HEK293 (cell line): ENCODE measurements around the gene EML6.

Experiments used
- CTCF ChIA-PET: fragments of 350-600 bp; formaldehyde crosslinking; extraction: SDS; loops from one replicate; lab custom pipeline; 2021; ENCODE audit warnings: antibody characterized with exemption; lab: Yijun Ruan, JAX
- POLR2A ChIA-PET: fragments of 300-600 bp; formaldehyde crosslinking; extraction: SDS; loops from one replicate; lab custom pipeline; 2020; ENCODE audit warnings: antibody characterized with exemption, inconsistent platforms; lab: Yijun Ruan, JAX
- H3K27ac ChIP-seq: fragments of 200-500 bp; sonication (Bioruptor generic); 2 replicates; pipeline ENCODE4 v1.5.1; 2014; ENCODE audit warnings: low read depth, low read length, control low read depth, inconsistent platforms; ENCODE audit errors: extremely low read depth
- H3K36me3 ChIP-seq, 2 experiments: fragments of 200-500 bp in 1 of 2; sonication (Bioruptor generic) in 1 of 2; 1 replicate in 1 of 2; 2 replicates in 1 of 2; pipeline ENCODE4 v1.5.1; 2014 to 2017; ENCODE audit warnings: inconsistent platforms in 2 of 2, low read length in 2 of 2; ENCODE audit not compliant: control insufficient read depth in 2 of 2, insufficient read depth in 1 of 2
- H3K4me1 ChIP-seq: fragments of 200-500 bp; sonication (Bioruptor generic); 2 replicates; pipeline ENCODE4 v1.5.1; 2014; ENCODE audit warnings: mild to moderate bottlenecking, low read length, inconsistent platforms; ENCODE audit not compliant: control insufficient read depth, insufficient read depth
- H3K4me3 ChIP-seq: 2 replicates; pipeline ENCODE4 v1.5.1; 2011; ENCODE audit warnings: low read depth, mild to moderate bottlenecking, control low read depth, low read length, moderate library complexity
- H3K9me3 ChIP-seq: fragments of 200-500 bp; sonication (Bioruptor generic); 2 replicates; pipeline ENCODE4 v1.5.1; 2014; ENCODE audit warnings: low read depth, low read length, inconsistent platforms; ENCODE audit not compliant: control insufficient read depth, insufficient read depth
- GFI1B ChIP-seq: fragments of 450-650 bp; formaldehyde crosslinking; IDR thresholded peaks from 2 replicates; pipeline ENCODE4 v1.5.1; 2016; ENCODE audit warnings: missing biosample characterization, missing genetic modification characterization
- KLF16 ChIP-seq: fragments of 450-650 bp; formaldehyde crosslinking; IDR thresholded peaks from 2 replicates; pipeline ENCODE4 v1.5.1; 2017; ENCODE audit warnings: missing biosample characterization, missing genetic modification characterization
- REPIN1 ChIP-seq: fragments of 450-650 bp; formaldehyde crosslinking; IDR thresholded peaks from 2 replicates; pipeline ENCODE4 v1.5.1; 2017; ENCODE audit warnings: missing biosample characterization, missing genetic modification characterization, low read depth
- SP7 ChIP-seq: fragments of 450-650 bp; formaldehyde crosslinking; IDR thresholded peaks from 2 replicates; pipeline ENCODE4 v1.5.1; 2016; ENCODE audit warnings: missing biosample characterization, missing genetic modification characterization
- ZBTB21 ChIP-seq: fragments of 450-650 bp; formaldehyde crosslinking; IDR thresholded peaks from 2 replicates; pipeline ENCODE4 v1.5.1; 2017; ENCODE audit warnings: missing biosample characterization, missing genetic modification characterization
- ZNF248 ChIP-seq: fragments of 450-650 bp; formaldehyde crosslinking; IDR thresholded peaks from 2 replicates; pipeline ENCODE4 v1.5.1; 2017; ENCODE audit warnings: missing biosample characterization, missing genetic modification characterization
- ZNF571 ChIP-seq: fragments of 450-650 bp; formaldehyde crosslinking; IDR thresholded peaks from 2 replicates; pipeline ENCODE4 v1.5.0; 2017; ENCODE audit warnings: missing biosample characterization, missing genetic modification characterization
- ZNF658 ChIP-seq: fragments of 450-650 bp; formaldehyde crosslinking; IDR thresholded peaks from 2 replicates; pipeline ENCODE4; 2016; ENCODE audit warnings: missing biosample characterization, missing genetic modification characterization
- ZNF776 ChIP-seq: fragments of 450-650 bp; formaldehyde crosslinking; IDR thresholded peaks from 2 replicates; pipeline ENCODE4 v1.5.0; 2017; ENCODE audit warnings: missing biosample characterization, missing genetic modification characterization, borderline replicate concordance
- TF ChIP-seq, protein P1 (sequence below): fragments of 450-650 bp; formaldehyde crosslinking; IDR thresholded peaks from 2 replicates; pipeline ENCODE4 v1.5.1; 2016; ENCODE audit warnings: missing biosample characterization, missing genetic modification characterization
- TF ChIP-seq, protein P2 (sequence below): fragments of 450-650 bp; formaldehyde crosslinking; IDR thresholded peaks from 2 replicates; pipeline ENCODE4 v1.5.1; 2016; ENCODE audit warnings: missing biosample characterization, missing genetic modification characterization
- TF ChIP-seq, protein P3 (sequence below): IDR thresholded peaks from 2 replicates; pipeline ENCODE4 v1.6.1; 2011; ENCODE audit warnings: mild to moderate bottlenecking, low read depth, low read length, borderline replicate concordance
- TF ChIP-seq, protein P4 (sequence below): fragments of 450-650 bp; formaldehyde crosslinking; IDR thresholded peaks from 2 replicates; pipeline ENCODE4 v1.5.1; 2016; ENCODE audit warnings: missing biosample characterization, missing genetic modification characterization

Gene EML6

DNA sequence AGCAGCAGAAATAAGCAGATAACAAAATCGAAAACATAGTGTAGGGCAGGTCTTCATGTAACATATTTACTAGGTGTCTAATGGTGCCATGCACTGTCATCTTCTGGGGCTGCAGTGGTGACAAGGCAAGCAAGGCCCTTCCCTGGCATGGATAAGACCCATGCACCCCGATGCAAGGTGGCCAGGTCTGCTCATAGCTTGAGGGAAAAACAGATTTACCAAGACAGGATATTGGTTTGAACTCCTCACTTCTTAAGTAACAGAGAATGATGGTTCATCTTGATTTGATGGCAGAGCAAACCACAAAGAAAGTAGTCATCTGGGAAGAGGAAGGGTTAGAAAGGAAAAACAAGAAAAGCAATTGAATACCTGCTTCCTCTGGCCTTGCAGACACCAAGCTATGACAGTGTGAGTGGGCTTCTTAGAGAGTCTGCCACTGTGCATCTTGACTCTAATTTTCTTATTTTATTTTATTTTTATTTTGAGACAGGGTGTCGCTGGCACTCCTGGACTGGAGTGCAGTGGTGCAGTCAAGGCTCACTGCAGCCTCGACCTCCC, 35.8 kb upstream of the EML6 start (continued):
- TF ChIP-seq, protein P1, sequence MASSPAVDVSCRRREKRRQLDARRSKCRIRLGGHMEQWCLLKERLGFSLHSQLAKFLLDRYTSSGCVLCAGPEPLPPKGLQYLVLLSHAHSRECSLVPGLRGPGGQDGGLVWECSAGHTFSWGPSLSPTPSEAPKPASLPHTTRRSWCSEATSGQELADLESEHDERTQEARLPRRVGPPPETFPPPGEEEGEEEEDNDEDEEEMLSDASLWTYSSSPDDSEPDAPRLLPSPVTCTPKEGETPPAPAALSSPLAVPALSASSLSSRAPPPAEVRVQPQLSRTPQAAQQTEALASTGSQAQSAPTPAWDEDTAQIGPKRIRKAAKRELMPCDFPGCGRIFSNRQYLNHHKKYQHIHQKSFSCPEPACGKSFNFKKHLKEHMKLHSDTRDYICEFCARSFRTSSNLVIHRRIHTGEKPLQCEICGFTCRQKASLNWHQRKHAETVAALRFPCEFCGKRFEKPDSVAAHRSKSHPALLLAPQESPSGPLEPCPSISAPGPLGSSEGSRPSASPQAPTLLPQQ (tag by site-specific recombination) = no peak
- TF ChIP-seq ZNF248 (no peak), ZNF776 (no peak)

DNA sequence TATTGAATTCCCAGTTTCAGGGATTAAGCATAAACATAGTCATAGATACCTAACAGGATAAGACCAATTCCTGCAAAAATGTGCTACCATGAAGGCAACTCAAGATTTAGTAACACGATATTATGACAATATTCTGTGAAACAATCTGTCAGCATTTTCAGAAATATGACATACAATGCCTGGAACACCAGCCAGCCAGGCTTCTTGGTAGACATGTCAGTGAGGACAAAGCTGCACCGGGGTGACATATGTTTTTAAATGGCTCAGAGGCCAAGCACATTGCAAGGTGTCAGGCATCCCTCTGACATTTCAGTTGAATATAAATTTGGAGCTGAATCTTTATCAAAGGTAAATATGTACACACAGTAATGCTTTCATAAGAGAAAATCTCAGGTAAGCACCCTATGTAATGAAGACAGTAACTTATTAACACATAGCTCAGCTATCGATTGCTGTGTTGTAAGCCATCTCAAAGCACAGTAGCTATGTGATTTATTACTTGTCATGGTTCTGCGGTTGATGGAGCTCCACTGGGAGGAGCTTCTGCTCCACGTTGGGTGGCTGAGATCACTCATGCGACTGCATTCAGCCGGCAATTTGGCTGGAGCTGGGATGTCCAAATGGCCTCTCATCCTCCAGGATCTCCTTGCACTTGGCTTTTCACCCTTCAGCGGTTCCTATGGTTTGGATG, 31.9 kb upstream of the EML6 start:
- POLR2A ChIA-PET = no interaction called here
- Histone ChIP-seq H3K36me3 (no peaks in the 10 kb centered on the region), H3K27ac (no peak overlapping the region), H3K4me3 (no peak overlapping the region)
- CTCF ChIA-PET = interaction anchor here (0.6 to 1.9 kb wide), 6 partner anchors 11 to 33 kb away, joined by 3 to 10 read pairs (median 6); no protein-coding TSS in a partner anchor
- TF ChIP-seq REPIN1 (no peak), ZNF658 (tag by site-specific recombination) (no peak), KLF16 (no peak), GFI1B (tag by site-specific recombination) (no peak)
- TF ChIP-seq, protein P2, sequence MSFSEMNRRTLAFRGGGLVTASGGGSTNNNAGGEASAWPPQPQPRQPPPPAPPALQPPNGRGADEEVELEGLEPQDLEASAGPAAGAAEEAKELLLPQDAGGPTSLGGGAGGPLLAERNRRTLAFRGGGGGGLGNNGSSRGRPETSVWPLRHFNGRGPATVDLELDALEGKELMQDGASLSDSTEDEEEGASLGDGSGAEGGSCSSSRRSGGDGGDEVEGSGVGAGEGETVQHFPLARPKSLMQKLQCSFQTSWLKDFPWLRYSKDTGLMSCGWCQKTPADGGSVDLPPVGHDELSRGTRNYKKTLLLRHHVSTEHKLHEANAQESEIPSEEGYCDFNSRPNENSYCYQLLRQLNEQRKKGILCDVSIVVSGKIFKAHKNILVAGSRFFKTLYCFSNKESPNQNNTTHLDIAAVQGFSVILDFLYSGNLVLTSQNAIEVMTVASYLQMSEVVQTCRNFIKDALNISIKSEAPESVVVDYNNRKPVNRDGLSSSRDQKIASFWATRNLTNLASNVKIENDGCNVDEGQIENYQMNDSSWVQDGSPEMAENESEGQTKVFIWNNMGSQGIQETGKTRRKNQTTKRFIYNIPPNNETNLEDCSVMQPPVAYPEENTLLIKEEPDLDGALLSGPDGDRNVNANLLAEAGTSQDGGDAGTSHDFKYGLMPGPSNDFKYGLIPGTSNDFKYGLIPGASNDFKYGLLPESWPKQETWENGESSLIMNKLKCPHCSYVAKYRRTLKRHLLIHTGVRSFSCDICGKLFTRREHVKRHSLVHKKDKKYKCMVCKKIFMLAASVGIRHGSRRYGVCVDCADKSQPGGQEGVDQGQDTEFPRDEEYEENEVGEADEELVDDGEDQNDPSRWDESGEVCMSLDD (tag by site-specific recombination) = no peak
- TF ChIP-seq, protein P3, sequence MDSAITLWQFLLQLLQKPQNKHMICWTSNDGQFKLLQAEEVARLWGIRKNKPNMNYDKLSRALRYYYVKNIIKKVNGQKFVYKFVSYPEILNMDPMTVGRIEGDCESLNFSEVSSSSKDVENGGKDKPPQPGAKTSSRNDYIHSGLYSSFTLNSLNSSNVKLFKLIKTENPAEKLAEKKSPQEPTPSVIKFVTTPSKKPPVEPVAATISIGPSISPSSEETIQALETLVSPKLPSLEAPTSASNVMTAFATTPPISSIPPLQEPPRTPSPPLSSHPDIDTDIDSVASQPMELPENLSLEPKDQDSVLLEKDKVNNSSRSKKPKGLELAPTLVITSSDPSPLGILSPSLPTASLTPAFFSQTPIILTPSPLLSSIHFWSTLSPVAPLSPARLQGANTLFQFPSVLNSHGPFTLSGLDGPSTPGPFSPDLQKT = no peak
- TF ChIP-seq, all 188 proteins: peak for 0
- no peaks in the 10 kb centered on the region for H3K4me1 ChIP-seq
- H3K9me3 ChIP-seq = no peaks in the 10 kb centered on the region

DNA sequence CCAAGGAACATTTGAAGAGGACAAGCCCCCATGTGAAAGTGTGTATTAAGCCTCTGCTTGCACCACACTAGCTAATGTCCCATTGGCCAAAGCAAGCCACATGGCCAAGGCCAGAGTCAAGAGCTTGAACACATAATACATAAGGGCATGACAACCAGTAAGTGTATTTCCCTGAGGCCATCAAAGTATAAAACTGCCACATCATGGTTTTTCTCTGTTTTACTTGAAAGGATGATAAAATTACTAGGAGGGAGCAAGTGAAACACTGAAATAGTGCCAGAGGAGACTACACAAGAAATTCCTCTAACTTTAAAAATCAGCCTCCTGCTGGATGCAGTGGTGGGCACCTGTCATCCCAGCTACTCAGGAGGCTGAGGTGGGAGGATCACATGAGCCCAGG, 30.9 kb upstream of the EML6 start:
- Histone ChIP-seq H3K27ac (no peak overlapping the region), H3K9me3 (no peaks in the 10 kb centered on the region), H3K36me3 (no peaks in the 10 kb centered on the region), H3K4me1 (no peaks in the 10 kb centered on the region), H3K4me3 (no peak overlapping the region)
- TF ChIP-seq SP7 (tag by site-specific recombination) (no peak), ZNF571 (no peak), ZBTB21 (no peak)
- TF ChIP-seq, protein P4, sequence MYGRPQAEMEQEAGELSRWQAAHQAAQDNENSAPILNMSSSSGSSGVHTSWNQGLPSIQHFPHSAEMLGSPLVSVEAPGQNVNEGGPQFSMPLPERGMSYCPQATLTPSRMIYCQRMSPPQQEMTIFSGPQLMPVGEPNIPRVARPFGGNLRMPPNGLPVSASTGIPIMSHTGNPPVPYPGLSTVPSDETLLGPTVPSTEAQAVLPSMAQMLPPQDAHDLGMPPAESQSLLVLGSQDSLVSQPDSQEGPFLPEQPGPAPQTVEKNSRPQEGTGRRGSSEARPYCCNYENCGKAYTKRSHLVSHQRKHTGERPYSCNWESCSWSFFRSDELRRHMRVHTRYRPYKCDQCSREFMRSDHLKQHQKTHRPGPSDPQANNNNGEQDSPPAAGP (tag by site-specific recombination) = no peak
- TF ChIP-seq, protein P1 (tag by site-specific recombination) = no peak
- ChIA-PET CTCF (interaction anchor here (1.3 to 1.9 kb wide), 3 partner anchors 10 to 27 kb away, joined by 3 to 10 read pairs (median 3); no protein-coding TSS in a partner anchor), POLR2A (no interaction called here)
